HUES6 (cell line): Measurements from ENCODE around the gene RTL5.

Experiments used
- H3K27ac ChIP-seq: 2 replicates; pipeline ENCODE4 v1.7.0; 2013; ENCODE audit warnings: low read depth, mild to moderate bottlenecking, low read length, inconsistent platforms
- H3K27me3 ChIP-seq: 2 replicates; pipeline ENCODE4 v1.6.1; 2013; ENCODE audit warnings: low read length; ENCODE audit not compliant: control insufficient read depth, insufficient read depth
- H3K36me3 ChIP-seq: 2 replicates; pipeline ENCODE4 v1.6.1; 2013; ENCODE audit warnings: low read length; ENCODE audit not compliant: control insufficient read depth, insufficient read depth
- H3K4me1 ChIP-seq: 2 replicates; pipeline ENCODE4 v1.6.1; 2013; ENCODE audit warnings: low read length; ENCODE audit not compliant: control insufficient read depth, insufficient read depth
- H3K4me3 ChIP-seq: 2 replicates; pipeline ENCODE4 v1.5.1; 2013; ENCODE audit warnings: low read depth, low read length
- H3K9ac ChIP-seq: one replicate; pipeline ENCODE4 v1.6.1; 2013; ENCODE audit warnings: mild to moderate bottlenecking, low read length
- H3K9me3 ChIP-seq: 2 replicates; pipeline ENCODE4 v1.6.1; 2013; ENCODE audit warnings: low read depth, low read length; ENCODE audit not compliant: control insufficient read depth, insufficient read depth

The RTL5 gene

GRCh38 chrX:72129661-72130060, 2.1 kb downstream of the RTL5 start:
- peaks cover 29% of the 10 kb centered on the region for H3K4me1 ChIP-seq
- no peak overlapping the region for H3K4me3 ChIP-seq
- no peak overlapping the region for H3K27ac ChIP-seq
- H3K36me3 ChIP-seq = 0 out of 2 replicates have a peak, but pooled peaks cover 6% of the 10 kb centered on the region
- peaks cover 70% of the 10 kb centered on the region for H3K27me3 ChIP-seq
- H3K9ac ChIP-seq = no peak overlapping the region
- peaks cover 3% of the 10 kb centered on the region; the same call in 1 of the 2 replicates for H3K9me3 ChIP-seq

GRCh38 chrX:72128881-72129280, 2.8 kb downstream of the RTL5 start:
- H3K9ac ChIP-seq = no peak overlapping the region
- H3K27me3 ChIP-seq = peaks cover 64% of the 10 kb centered on the region
- H3K4me3 ChIP-seq = no peak overlapping the region
- H3K4me1 ChIP-seq = peaks cover 37% of the 10 kb centered on the region
- no peak overlapping the region for H3K27ac ChIP-seq
- no peaks in the 10 kb centered on the region for H3K36me3 ChIP-seq
- H3K9me3 ChIP-seq = peaks cover 3% of the 10 kb centered on the region; the same call in 1 of the 2 replicates

- Histone ChIP-seq H3K9me3 (peaks cover 3% of the 10 kb centered on the region; the same call in 1 of the 2 replicates), H3K4me1 (peaks cover 42% of the 10 kb centered on the region), H3K9ac (no peak overlapping the region), H3K4me3 (no peak overlapping the region), H3K36me3 (no peaks in the 10 kb centered on the region), H3K27me3 (peaks cover 59% of the 10 kb centered on the region), H3K27ac (no peak overlapping the region)
Observed at GRCh38 chrX:72128183-72128834, 3.4 kb downstream of the RTL5 start.

GRCh38 chrX:72127332-72127731, 4.4 kb downstream of the RTL5 start:
- Histone ChIP-seq H3K27me3 (peaks cover 49% of the 10 kb centered on the region), H3K36me3 (no peaks in the 10 kb centered on the region), H3K27ac (no peak overlapping the region), H3K4me3 (no peak overlapping the region), H3K9ac (no peak overlapping the region), H3K9me3 (peaks cover 8% of the 10 kb centered on the region; the same call in 1 of the 2 replicates), H3K4me1 (peaks cover 51% of the 10 kb centered on the region)

- no peak overlapping the region for H3K27ac ChIP-seq
- H3K9ac ChIP-seq = no peak overlapping the region
- H3K4me3 ChIP-seq = no peak overlapping the region
- H3K4me1 ChIP-seq = peaks cover 51% of the 10 kb centered on the region
- H3K27me3 ChIP-seq = peaks cover 43% of the 10 kb centered on the region
- H3K9me3 ChIP-seq = peaks cover 8% of the 10 kb centered on the region; the same call in 1 of the 2 replicates
- no peaks in the 10 kb centered on the region for H3K36me3 ChIP-seq
Observed at GRCh38 chrX:72126539-72127140, 5.1 kb downstream of the RTL5 start.

- Histone ChIP-seq H3K9me3 (peaks cover 8% of the 10 kb centered on the region; the same call in 1 of the 2 replicates), H3K27ac (no peak overlapping the region), H3K27me3 (peaks cover 38% of the 10 kb centered on the region), H3K4me1 (peaks cover 57% of the 10 kb centered on the region), H3K9ac (no peak overlapping the region), H3K36me3 (no peaks in the 10 kb centered on the region), H3K4me3 (no peak overlapping the region)
Observed at GRCh38 chrX:72126048-72126415, 5.7 kb downstream of the RTL5 start.

GRCh38 chrX:72125331-72126047, 6.2 kb downstream of the RTL5 start:
- no peak overlapping the region for H3K4me3 ChIP-seq
- H3K27me3 ChIP-seq = peaks cover 33% of the 10 kb centered on the region
- no peak overlapping the region for H3K27ac ChIP-seq
- H3K9me3 ChIP-seq = peaks cover 8% of the 10 kb centered on the region; the same call in 1 of the 2 replicates
- peaks cover 58% of the 10 kb centered on the region for H3K4me1 ChIP-seq
- H3K36me3 ChIP-seq = no peaks in the 10 kb centered on the region
- H3K9ac ChIP-seq = no peak overlapping the region

GRCh38 chrX:72124540-72125201, 7.0 kb downstream of the RTL5 start:
- H3K27me3 ChIP-seq = peaks cover 25% of the 10 kb centered on the region
- H3K27ac ChIP-seq = peak overlapping the region; percentile 69; the same call in 1 of the 2 replicates
- no peak overlapping the region for H3K9ac ChIP-seq
- H3K4me3 ChIP-seq = no peak overlapping the region
- peaks cover 5% of the 10 kb centered on the region; the same call in 1 of the 2 replicates for H3K9me3 ChIP-seq
- H3K36me3 ChIP-seq = no peaks in the 10 kb centered on the region
- H3K4me1 ChIP-seq = peaks cover 53% of the 10 kb centered on the region

GRCh38 chrX:72123471-72124185, 8.1 kb downstream of the RTL5 start:
- H3K27ac ChIP-seq = peak overlapping the region; percentile 69; the same call in 1 of the 2 replicates

GRCh38 chrX:72122621-72123337, 8.9 kb downstream of the RTL5 start:
- Histone ChIP-seq H3K9me3 (peaks cover 5% of the 10 kb centered on the region; the same call in 1 of the 2 replicates), H3K9ac (no peak overlapping the region), H3K4me3 (no peak overlapping the region), H3K27me3 (peaks cover 7% of the 10 kb centered on the region), H3K36me3 (no peaks in the 10 kb centered on the region), H3K4me1 (peaks cover 49% of the 10 kb centered on the region), H3K27ac (peak overlapping the region; percentile 69; the same call in 1 of the 2 replicates)

More at GRCh38 chrX:72123471-72124185, 8.1 kb downstream of the RTL5 start:
- Histone ChIP-seq H3K4me3 (no peak overlapping the region), H3K4me1 (peaks cover 51% of the 10 kb centered on the region), H3K9ac (peak overlapping the region; percentile 4), H3K27me3 (peaks cover 15% of the 10 kb centered on the region), H3K9me3 (peaks cover 5% of the 10 kb centered on the region; the same call in 1 of the 2 replicates), H3K36me3 (no peaks in the 10 kb centered on the region)
